COLO668 (cell line): Measurements from ENCODE around the gene MRGPRG.

ENCODE experiments used
- DNase-seq: peaks from one replicate; lab custom pipeline; 2025; ENCODE audit not compliant: unreplicated experiment; lab: John Stamatoyannopoulos, UW

The MRGPRG gene

DNA sequence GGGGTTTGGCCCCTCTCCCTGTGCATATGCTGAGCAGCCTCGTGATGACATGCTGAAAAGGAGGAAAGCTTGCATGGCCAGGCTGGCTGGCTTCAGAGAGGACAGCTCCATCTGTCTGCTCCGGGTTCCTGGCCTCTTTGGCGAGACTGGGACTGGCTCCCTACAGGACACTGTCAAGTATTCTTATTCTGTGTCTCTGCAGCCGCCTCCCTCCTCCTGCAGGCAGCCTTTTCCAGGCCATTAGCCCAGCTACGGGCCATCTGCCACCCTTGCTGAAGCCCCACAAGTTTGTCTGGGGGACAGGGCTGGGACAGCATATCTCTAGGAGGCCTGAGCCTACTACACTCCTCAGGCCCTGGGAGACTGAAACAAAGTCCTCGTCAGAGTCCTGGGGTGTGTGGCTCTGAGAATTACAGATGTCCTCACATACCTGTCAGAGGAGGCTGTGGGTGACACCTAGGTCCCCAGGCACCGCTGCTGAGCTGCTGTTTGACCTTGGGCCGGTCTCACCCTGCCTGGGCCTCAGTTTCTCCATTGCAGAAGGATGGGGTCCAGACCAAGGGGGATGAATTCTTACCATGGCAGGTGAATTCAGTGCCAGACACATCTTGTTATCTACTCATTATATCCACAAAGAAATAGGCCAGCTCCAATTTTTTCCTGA is 11.0 kb downstream of the MRGPRG start:
- DNase-seq, result no peak

DNA sequence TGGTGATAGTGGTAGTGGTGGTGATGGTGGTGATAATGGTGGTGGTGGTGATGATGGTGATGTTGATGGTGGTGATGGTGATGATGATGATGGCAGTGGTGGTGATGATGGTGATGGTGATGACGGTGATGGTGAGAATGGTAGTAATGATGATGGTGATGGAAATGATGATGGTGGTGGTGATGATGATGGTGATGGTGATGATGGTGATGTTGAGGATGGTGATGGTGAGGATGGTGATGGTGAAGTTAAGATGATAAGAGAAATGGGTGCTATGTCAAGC is 11.8 kb downstream of the MRGPRG start:
- no peak for DNase-seq

DNA sequence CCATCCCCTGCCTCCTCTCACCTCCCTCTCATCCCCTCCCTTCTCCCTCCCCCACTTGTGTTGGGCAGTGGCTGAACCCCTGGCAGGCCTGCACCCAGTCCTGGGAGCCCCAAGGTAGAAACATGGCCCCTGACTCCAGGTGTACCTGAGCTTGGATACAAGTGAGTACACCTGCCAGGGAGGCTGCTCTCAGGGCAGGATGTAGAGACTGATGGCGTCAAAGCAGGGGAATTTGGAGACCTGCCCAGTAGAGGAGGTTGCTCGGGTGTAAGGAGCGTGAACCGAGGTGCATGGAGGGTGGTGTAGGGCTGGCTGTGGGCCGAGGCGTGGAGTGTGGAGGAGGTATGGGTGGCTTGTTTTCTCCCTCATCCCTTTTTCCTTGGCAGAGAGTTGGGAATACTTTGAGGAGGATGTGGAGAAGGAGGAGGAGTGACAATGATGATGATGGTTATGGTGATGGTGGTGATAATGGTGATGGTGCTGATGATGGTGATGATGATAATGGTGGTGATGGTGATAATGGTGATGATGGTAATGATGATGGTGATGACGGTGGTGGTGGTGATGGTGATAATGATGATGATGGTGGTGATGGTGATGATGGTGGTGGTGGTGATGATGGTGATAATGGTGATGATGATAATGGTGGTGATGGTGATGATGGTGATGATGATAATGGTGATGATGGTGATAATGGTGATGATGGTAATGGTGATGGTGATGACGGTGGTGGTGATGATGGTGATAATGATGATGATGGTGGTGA is 12.3 kb downstream of the MRGPRG start:
- no peak for DNase-seq

DNA sequence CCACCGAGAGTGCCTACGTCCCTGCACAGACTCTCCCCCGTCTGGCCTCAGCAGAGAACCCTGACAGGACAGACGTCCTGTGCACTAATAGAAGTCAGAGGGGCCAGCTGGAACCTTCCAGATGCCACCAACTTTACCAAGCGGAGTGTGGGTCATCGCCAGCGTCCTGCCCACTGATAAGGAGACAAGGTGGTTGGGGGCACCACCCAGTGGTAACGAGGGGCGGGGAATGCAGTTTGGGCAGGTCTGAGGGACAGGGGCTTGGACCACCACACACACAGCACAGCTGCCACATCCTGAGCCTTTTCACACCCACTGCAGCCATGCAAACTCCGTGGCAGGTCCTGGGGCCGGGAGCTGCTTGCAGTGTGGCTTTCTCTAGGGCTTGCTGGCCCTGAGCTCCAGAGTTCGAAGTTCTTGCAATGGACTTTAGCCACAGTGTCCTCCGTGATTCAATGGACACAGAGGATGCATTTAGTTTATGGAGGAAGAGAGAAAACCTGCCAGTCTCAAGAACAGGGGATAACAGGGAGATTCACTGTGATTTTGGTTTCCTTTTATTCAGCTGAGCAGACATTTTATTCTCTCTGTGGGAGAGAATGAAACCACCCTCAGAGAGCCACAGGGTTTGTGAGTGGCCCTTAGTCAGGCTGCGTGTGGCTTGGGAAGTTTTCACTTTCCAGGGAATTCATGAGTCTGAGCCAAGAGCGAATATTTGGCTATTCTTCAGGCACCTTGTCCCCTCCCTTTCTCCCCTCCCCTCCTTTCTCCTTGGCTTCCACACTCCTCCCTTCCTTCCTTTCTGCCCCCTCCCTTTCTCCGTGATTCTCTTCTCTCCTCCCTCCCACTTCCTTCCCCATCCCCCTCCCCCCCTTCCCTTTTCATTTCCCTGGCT is 13.1 kb downstream of the MRGPRG start:
- no peak for DNase-seq

DNA sequence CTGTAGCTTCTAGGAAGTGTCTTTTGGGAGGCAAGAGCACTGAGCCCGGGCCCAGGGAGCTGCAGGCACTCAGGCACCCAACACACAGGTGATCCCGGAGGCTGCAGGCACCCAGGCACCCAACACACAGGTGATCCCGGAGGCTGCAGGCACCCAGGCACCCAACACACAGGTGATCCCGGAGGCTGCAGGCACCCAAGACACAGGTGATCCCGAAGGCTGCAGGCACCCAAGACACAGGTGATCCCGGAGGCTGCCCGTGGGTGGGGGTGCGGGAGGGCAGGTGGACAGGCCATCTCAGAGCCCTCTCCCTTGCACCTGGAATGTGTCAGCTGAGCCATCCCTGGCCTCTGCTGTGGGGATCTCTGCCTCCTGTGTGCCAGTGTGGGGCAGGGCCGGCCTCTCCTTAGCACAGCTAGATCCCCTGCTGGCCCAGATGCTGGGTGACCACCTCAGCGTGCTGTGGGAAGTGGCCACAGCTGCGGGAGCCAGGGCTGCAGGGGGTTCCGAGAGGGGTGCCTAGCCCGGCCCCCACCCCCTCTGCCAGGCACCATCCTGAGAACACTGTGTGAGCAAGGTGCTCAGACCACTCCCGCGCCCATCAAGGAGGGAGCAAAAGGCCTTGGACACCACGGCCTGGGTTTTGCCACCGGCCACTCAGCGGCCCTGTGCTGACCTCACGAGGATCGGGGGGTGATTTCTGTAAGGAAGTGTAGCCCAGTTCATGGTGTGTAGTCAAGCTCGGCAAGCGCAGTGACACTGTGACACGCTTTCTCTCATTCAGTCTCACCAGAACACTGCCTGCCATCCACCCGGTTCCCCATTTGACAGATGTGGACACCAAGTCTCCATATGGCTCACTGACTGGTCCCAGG is 14.2 kb downstream of the MRGPRG start:
- no peak for DNase-seq

DNA sequence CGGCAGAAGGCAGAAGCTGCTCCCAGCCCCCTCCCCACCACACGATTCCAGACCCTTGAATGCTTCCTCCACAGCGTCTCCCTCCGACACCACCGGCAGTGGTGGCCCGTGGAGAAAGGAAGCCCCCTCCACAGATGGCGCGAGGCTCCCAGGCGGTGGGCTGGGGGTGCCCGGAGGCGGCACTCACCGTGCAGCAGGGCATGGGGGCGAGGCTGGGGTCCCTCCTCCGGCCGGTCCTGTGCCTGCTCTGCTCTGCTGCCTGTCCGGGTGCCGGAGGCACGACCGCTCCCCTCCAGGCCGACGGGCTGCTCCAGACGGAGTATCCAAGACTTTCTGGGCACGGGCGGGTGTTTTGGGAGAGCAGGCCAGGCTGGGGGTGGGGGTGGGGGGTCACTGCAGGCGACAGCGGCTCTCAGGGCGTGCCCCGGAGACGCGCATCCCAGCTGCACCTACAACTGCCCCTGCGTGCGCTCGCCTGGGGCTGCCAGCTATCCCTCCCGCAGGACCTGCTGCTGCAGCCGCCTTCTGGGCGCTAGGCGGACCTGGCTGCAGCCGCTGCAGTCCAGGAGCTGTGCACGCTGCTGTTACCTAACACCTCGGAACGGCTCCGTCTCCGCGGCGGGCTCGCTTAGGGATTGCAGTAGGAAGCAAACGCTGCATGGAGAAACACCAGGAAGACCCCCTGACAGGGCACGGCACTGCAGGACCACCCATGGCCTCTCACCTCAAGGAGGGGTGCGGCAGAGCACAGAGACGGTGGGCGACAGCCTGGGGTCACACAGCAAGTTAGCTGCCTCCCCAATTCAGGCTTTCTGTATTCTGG is 15.2 kb downstream of the MRGPRG start:
- DNase-seq, result peak; percentile 28

DNA sequence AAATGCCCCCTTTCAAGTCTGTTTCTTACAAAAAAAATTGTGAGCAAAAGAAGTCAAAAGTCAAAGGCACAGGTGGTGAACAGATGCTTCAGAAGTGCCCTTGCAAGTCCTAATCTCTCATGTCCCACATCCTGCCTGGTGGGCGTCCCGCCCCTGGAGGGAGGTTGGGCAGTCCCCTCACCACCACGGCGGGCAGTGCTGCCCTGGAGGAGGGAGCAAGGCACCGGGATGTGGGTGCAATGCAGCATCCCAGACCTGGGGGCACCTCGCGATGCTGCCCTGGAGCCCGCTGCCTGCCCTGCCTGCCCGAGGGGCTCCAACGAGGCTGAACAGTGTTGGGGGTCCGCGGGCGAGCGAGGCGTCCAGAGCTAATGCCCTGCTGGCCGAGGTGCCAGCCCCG is 15.9 kb downstream of the MRGPRG start:
- no peak for DNase-seq

DNA sequence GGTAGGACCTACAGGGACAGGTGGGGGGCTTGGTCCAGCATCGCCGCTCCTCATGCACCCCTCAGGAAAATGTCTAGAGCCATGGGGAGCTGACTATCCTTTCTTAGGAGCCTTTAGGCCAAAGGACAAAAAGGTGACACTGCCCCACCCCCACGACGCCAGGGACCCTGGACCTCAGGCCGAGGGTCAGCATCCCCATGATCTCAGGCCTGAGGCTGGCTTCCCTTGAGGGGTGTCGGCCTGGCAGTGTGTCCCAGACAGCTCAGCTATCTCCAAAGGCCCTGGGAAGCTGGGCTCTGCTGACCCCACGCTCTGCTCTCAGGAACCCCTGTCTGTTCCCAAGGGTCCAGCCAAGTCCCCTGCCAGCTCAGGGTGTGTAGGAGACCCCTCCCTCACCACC is 16.3 kb downstream of the MRGPRG start:
- DNase-seq, result no peak

DNA sequence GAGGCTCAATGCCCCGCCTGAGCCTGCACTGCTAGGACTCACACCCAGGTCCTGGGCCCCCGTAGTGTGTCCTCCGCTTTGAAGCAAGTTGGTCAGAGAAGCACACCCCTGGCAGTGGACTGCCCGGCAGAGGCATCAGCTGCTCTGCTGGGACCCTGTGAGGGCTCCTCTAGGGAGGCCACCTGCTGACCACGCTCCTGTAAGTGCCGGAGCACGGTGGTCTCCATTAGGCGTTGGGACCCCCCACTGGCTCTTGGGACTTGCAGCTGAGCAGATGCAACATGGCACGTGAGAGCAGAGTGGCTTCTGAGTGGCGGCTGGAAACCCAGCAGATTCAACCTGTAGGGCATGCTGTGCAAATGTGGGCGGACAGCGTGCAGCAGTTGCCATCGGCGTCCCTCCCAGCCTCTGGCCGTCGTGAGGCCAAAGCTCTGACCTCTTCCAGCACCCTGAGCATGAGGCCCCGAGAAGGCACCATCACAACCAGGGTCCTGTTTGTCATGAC is 16.9 kb downstream of the MRGPRG start:
- DNase-seq, result no peak

DNA sequence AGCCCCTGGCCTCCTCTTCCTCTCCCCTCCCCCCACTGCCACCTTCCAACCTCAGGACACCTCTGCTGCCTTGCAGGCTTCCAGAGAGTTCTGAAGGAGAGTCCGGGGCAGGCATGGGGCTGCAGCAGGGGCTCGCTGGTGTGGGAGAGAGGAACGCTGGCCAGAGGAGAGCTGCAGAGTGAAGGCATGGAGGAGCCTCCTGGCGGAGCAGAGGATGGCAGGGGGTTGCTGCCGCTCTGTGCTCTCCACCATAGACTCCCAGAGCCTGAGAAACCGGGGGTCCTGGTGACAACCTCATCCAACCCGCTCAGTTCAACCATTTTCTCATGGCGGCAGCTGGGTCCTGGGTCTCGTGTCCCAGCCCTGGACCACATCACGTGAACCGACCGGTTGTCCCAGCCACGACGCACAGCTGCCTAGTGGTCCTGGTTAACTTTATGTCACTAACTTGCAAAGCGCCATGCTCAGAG is 17.5 kb downstream of the MRGPRG start:
- no peak for DNase-seq

DNA sequence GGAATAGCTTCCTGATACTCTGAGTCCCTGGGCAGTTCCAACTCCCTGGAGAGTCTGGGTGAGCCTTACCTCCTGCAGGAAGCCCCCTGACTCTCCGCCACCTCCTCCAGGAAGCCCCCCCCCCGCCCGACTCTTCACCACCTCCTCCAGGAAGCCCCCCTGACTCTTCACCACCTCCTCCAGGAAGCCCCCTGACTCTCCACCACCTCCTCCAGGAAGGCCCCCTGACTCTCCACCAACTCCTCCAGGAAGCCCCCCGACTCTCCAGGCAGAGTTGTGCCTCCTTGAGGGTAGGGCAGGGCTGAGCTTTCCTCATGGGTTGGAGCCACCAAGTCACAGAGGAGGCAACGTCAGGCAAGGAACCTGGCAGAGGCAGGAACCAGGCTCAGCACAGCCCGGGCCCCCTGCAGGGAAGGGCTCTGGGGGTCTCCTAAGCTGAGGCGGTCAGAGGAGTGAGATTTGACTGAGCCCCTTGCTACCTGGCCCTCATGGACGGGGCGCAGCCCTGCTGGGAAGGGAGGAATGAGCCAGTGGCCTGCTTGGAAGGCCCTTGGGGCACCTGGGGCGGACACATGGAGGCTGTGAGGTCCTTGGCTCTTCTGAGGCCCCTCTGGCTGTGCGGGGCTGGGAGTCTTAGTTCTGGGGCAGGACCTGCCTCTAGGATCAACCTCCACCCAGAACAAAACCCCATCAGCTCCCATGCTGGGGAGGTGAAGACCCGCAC is 18.1 kb downstream of the MRGPRG start:
- no peak for DNase-seq

DNA sequence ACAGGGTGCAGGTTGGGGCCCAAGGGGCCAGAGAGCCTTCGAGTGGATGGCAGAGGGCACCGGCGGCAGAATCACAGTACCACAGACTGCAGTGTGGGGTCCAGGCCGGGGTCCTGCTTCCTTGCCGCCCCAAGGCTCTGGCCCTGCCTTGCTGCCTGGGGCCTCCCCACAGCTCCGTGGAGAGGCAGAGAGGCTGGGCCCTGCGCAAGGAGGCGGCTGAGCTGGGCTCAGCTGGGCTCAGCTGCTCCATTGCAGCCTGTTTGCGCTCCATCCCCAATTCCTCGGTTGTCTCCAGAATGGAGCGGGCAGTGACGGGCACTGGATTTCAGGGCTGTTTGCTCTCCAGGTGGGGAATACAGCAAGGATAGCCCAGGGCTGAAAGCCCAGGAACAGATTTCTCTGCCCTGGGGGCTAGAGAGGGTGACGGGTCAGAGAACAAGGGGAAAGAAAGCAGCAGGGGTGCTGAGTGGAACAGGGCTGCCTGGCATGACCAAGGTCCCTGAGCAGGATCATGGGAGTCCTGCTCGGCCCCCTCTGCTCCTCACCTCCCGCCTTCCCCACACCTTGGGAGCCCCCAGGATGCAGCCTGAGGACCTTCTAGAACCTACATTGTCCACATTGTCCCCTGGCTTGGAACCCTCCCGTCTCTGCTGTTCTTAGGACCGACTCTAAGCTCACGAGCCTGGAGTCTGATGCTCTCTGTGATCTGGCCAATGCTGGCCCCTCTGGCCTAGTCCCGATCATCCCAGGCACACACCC is 18.9 kb downstream of the MRGPRG start:
- no peak for DNase-seq

DNA sequence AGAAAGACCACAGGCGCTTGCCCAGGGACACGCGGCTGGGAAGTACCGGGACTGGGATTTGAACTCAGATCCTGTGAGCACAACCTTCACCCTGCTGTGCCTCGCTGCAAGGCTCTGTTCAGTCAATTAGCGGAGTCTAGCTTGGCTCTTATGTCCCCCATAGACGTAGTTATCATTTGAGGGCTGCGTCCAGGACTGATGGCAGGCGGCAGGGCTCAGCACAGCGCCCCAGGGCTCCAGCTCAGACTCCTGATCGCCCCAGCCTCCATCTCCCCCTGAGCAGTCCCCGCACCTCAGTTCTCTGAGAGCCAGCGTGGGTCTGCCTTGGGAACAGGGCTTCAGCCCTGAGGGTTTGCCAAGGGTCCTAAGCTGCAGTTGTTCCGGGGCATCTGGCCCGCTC is 19.8 kb downstream of the MRGPRG start:
- no peak for DNase-seq

DNA sequence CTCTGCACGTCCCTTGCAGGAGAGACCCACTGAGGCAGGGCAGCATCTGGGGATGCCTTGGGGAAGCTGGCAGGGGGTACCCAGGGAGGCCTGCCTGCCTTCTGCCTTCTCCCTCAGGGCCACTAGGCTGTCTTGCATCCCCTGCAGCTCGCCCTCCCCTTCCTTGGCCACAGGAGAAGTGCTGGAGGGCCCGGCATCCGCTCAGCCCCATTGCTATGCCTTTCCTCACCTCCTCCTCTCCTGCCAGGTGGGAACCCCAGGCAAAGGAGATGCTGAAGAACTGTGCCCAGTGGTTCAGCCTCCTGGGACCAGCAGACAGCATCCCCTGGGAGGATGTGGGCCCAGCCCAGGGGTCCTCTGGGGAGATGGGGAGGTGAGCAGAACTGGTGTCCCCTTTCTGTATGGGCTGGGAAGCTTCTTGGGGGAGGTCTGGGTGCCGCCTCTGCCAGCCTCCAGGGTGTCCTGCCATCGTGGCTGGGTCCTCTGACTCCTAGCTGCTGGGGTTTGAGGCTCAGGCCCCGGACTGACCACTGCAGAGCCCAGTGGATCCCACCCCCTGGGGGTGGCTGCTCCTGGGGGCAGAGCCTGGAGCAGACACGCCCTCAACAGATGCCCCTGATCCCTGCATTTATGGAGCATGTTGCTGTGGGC is 20.6 kb downstream of the MRGPRG start:
- no peak for DNase-seq

DNA sequence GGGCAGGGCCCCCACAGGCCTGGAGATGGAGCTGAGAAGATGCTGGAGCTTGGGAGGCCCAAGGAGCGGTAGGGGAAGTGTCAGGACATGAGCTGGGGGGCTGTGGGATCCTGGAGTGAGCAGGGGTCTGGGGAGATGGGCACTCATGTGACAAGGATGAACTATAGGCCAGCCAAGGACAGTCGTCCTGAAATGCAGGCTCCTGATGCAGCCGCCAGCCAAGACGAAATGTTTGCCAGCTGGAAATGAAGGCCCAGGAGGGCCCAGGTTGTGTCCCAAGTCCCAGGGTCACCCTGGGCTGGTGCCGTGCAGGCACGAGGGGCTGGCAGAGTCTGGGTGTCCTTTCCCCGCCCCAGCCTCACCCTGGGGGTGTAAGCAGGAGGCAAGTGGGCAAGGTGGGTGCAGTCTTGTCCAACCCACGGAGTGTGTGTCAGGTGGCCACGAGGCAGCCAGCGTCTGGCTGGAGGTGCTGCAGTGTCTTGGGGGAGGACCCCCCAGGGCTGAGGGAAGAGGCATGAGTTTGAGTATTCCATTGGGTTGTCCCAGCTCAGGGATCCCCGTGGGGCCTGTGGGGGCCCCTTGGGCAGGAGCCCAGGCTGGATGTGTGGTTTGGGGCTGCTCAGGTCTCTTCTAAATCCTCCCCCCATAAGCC is 21.4 kb downstream of the MRGPRG start:
- DNase-seq, result no peak

DNA sequence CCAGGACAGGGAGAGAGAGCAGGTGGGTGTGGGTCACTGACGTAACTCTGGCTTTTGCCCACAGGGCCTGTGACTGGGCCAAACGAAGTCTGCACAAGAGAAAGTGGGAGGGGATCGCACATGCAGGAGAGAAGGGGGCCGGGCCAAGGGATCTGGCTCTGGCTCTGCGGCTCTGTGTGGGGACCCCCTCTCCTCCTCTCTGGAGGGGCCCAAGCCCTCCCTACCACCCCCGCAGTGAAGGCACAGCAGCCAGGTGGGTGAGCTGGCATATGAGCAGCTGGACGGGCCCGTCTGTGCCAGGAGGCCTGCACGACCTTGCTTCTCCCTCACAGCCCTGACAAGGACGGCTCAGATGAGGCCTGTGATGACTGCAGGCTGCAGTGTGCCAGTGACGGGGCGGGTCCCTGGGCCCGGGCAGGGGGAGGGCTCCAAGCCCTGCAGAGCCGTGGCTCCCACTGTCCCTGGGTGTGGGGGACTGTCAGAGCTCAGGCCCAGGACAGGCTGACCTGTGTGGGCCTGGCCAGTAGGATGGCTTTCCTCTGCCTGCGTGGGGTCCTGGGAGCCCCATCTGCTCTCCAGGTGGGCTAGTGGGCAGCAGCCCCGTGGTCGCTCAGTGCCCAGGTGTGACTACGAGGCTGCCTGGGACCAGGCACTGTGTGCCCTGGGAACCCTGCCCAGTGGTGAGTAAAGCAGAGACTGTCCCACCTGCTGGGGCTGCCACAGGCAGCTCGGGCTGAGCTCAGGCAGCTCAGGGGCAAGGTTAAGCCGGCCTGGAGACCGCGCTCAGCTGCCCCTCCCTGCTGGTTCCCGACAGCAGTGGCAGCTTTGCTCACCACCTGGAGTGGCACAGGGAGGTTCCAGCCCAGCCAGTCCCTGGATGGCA is 22.2 kb downstream of the MRGPRG start:
- no peak for DNase-seq
